Bone marrow (tissue), 2 donors: ENCODE results near the gene CAVIN3.

Experiments
- DNase-seq, 2 donors: peaks; one replicate each; lab custom pipeline; 2025; lab: John Stamatoyannopoulos, UW

The CAVIN3 gene

GRCh38 chr11:6269994-6270393 lies 50.3 kb downstream of the CAVIN3 start:
- DNase-seq = no peak
